Fibroblast of mammary gland (primary cell): Measurements from ENCODE around the gene EXOC8.

Source experiments
- DNase-seq: peaks from one replicate; pipeline ENCODE4 v3.0.0-alpha.2; 2010; ENCODE audit warnings: low read depth
- H3K4me3 ChIP-seq: 2 replicates; pipeline ENCODE4 v1.5.1; 2011; ENCODE audit warnings: low read depth, mild to moderate bottlenecking, low read length, moderate library complexity; ENCODE audit not compliant: control insufficient read depth
- TF ChIP-seq, protein P1 (sequence below): conservative IDR thresholded peaks from 2 replicates; pipeline ENCODE4 v1.5.1; 2011; ENCODE audit warnings: low read depth, low read length, inconsistent platforms; ENCODE audit not compliant: control insufficient read depth, insufficient read depth

The EXOC8 gene

DNA sequence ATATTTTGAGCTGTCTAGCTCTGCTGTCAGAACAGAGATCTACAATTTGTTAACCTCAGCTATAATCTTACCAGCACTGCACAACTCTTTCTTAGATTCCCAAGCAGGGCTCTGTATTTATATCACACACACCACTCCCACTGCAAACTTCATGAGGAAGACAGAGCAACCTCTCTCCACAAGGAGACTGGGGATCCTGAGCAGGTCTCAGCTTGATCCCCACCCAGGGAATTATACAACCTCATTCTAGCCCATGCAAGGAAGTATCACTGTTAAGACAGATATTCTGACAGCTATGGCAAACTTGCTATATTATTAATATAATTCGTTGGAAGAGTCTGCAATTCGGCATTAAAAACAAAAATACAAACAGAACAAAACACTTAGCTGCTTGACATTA is 44.1 kb upstream of the EXOC8 start:
- no peak overlapping the region for H3K4me3 ChIP-seq
- TF ChIP-seq, protein P1, sequence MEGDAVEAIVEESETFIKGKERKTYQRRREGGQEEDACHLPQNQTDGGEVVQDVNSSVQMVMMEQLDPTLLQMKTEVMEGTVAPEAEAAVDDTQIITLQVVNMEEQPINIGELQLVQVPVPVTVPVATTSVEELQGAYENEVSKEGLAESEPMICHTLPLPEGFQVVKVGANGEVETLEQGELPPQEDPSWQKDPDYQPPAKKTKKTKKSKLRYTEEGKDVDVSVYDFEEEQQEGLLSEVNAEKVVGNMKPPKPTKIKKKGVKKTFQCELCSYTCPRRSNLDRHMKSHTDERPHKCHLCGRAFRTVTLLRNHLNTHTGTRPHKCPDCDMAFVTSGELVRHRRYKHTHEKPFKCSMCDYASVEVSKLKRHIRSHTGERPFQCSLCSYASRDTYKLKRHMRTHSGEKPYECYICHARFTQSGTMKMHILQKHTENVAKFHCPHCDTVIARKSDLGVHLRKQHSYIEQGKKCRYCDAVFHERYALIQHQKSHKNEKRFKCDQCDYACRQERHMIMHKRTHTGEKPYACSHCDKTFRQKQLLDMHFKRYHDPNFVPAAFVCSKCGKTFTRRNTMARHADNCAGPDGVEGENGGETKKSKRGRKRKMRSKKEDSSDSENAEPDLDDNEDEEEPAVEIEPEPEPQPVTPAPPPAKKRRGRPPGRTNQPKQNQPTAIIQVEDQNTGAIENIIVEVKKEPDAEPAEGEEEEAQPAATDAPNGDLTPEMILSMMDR, result no peak
- DNase-seq, result no peak

DNA sequence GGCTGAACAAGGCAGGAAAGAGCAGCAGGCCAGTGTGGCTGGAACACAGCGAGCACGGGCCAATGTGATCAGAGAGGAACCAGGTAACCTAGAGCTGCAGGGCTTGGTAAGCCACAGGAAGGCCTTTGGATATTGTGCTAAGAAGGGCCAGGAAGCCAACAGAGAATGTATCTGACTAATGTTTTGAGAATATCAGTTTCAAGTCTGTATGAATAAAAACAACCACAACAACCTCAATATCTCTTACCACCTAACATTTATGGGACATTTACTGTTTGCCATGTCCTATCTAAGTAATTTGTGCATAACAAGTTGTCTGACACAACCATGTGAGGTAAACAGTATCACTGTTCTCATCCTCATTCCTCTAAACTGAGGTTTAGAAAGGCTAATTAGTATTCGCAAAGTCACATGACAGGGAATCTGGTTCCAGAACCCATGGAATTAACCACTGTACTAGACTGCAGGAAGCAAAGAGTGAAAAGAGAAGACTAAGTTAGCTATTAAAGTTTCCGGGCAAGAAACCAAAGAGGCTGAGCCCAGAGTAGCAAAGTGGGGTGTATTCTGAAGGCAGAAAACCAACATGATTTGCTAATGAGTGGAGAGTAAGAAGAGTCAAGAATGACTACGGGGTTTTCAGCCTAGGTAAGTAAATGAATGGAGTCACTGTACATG is 39.4 kb upstream of the EXOC8 start:
- no peak overlapping the region for H3K4me3 ChIP-seq
- TF ChIP-seq, protein P1, result no peak
- DNase-seq, result no peak

DNA sequence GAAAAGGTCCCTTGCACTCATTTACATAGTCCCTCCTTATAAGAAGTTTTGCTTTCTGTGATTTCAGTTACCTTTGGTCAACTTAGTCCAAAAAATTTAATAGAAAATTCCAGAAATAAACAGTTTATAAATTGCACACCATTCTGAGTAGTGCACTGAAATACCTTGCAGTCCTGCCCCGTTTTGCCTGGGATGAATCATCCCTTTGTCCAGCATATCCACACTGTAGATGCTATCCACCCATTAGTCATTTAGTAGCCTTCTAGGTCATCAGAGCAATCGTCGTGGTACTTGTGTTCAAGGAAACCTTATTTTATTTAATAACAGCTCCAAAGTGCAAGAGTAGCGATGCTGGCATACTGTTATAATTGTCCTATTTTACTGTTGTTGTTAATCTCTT is 38.4 kb upstream of the EXOC8 start:
- DNase-seq, result peak; percentile 41
- no peak overlapping the region for H3K4me3 ChIP-seq
- TF ChIP-seq, protein P1, result no peak

DNA sequence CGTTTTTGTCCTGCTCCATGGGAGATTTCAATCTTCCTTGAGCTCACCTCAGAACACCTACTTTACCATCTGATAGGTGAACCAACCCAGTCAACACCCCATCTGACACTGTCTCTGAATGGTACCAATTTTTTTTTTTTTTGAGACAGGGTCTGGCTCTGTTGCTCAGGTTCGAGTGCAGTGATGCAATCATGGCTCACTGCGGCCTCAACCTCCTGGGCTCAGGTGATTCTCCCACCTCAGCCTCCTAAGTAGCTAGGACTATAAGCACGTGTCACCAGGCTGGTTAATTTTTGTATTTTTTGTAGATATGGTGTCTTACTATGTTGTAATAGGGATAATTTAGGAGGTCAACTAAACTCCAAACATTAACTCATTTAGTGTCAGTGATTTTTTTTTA is 36.7 kb upstream of the EXOC8 start:
- no peak overlapping the region for H3K4me3 ChIP-seq
- DNase-seq, result no peak
- TF ChIP-seq, protein P1, result no peak

DNA sequence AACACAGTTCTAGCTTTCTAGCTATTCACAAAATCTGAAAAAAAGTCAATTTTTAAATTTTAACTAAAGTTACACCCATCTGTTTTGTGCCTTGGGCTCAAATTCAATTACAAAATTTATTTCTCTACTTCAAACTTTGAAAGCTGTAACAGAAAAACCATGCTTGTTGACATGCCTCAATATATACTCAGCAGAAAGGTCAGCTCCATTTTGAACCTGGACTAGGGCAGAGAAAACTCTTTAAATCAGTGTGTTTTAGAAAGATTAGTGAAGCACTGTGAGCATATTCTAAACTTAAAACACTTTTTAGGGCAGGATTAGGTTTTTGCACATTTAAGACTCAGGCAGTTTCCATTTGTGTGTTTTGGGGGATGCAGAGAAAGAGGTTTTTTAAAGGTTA is 34.8 kb upstream of the EXOC8 start:
- TF ChIP-seq, protein P1, result no peak
- no peak overlapping the region for H3K4me3 ChIP-seq
- DNase-seq, result no peak

DNA sequence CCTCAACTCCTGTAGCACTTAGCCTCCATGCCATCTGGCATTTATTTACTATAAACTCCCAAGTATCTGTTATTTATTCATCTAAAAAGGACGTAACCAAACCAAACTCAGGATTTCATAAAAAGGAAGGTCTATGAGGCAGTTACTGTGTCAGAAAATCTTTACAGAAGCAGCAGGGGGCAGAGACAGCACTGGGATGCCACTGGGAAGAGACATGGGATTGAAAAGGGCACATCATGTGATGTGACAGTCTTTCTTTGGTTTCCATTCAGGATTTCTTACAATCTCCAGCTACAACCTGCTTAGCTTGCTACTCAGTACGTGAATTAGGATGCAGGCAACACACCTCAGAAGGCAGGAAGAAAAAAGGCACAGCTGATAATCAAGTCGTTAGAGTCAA is 31.6 kb upstream of the EXOC8 start:
- no peak for DNase-seq
- TF ChIP-seq, protein P1, result peak; percentile 15
- H3K4me3 ChIP-seq, result no peak overlapping the region

DNA sequence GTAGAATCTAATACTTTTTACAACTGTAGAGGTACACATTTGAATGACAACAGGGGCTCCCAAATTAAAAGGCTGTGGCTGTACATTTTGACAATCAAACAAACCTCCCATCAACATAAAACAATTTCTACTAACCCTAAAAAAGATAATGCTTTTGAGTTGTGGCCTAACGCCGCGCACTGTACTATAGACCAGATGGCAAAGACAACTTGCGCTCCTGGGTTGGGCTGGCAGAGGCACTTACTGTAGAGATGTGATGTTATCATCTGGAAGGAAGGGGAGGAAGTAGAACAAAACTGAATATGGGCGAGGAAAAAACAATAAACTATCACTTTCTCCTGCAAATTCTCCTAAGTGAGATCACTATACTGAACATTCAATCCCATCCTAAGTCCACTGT is 26.5 kb upstream of the EXOC8 start:
- no peak overlapping the region for H3K4me3 ChIP-seq
- TF ChIP-seq, protein P1, result no peak
- DNase-seq, result no peak
